ENCODE measurements around the gene WBP1L.
A peak's percentile ranks its signal among the peaks of the same experiment; 100 is the strongest.

Gene WBP1L

DNA sequence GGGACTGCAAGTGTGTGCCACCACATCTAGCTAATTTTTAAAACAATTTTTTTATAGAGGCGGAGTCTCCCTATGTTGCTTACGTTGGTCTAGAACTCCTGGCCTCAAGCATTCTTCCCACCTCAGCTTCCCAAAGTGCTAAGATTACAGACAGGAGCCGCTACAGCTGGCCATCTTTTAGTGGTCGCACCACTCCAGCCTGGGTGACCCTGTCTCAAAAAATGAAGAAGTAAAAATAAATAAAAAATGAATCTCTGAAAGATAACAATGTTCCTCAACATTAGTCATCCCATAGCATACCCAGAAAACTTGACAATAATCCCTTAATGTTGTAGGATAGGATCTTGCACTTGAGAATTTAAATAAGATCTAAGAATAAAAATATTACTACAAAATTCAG is 18.2 kb downstream of the WBP1L start:
- no peak overlapping the region for H3K4me3 ChIP-seq (ENCODE audit: low read length)
- H3K9me3 ChIP-seq (ENCODE audit: control insufficient read depth, low read length) = no peaks in the 10 kb centered on the region
- H3K9ac ChIP-seq (ENCODE audit: low read length) = no peak overlapping the region
- H3K36me3 ChIP-seq (ENCODE audit: control insufficient read depth, insufficient read depth, low read length, severe bottlenecking) = peaks cover 5% of the 10 kb centered on the region
- DNase-seq (ENCODE audit: low read depth) = no peak
- peaks cover 60% of the 10 kb centered on the region for H3K4me1 ChIP-seq (ENCODE audit: control insufficient read depth, insufficient read depth, low read length)
- no peaks in the 10 kb centered on the region for H3K27me3 ChIP-seq (replicated peaks; ENCODE audit: control insufficient read depth, insufficient read depth, low read length)

DNA sequence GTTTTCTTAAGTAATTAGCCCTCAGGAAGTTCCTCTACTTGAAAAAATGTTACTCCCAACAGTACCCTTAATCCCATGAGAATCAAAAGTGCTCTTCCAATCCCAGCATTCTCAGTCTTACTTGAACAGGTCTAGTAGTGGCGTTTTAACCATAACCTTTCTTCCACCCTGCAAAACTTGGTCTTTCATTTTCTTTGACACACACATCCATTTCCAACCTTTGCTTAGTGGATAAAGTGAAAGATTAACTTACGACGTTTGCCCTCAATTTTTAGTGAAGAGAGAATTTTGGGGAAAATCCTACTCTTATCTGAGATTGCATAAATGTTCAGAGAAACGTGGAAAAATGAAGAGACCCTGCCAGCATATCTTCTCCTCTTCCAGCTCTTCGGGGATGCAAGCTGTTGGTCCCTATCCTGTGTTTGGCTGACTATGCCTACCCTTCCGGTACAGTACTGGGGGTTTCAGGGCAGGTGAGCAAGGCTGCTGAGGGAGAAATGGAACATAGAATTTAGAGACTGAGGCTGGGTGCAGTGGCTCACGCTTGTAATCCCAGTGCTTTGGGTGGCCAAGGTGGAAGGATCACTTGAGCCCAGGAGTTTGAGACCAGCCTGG is 18.8 kb downstream of the WBP1L start:
- peak overlapping the region; percentile 21 for H3K4me3 ChIP-seq (ENCODE audit: low read length)
- H3K9ac ChIP-seq (ENCODE audit: low read length) = peak overlapping the region; percentile 10
- peaks cover 5% of the 10 kb centered on the region for H3K36me3 ChIP-seq (ENCODE audit: control insufficient read depth, insufficient read depth, low read length, severe bottlenecking)
- no peaks in the 10 kb centered on the region for H3K27me3 ChIP-seq (replicated peaks; ENCODE audit: control insufficient read depth, insufficient read depth, low read length)
- H3K9me3 ChIP-seq (ENCODE audit: control insufficient read depth, low read length) = no peaks in the 10 kb centered on the region
- no peak for DNase-seq (ENCODE audit: low read depth)
- H3K4me1 ChIP-seq (ENCODE audit: control insufficient read depth, insufficient read depth, low read length) = peaks cover 62% of the 10 kb centered on the region

DNA sequence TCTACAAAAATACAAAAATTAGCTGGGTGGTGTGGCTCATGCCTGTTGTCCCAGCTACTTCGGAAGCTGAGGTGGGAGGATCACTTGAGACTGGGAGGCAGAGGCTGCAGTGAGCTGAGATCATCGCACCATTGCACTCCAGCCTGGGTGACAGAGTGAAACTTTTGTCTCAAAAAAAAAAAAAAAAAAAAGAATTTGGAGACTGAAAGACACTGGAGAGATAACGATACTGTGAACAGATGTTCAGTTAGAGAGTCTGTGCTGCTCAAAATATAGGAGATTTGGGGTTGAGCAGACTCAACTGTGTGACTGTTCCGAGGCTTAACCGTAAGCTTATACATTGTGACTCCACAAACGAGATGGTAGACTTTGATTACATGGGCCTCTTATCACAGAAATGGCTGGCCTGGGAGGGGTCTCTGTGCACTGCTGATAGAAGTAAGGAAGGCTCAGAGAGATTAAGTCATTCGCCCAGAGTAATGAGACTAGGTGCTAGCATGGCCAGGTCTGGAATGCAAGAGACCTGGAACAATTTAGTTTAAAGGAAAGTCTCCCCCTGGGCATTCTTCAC is 19.4 kb downstream of the WBP1L start:
- H3K4me3 ChIP-seq (ENCODE audit: low read length) = no peak overlapping the region
- peaks cover 63% of the 10 kb centered on the region for H3K4me1 ChIP-seq (ENCODE audit: control insufficient read depth, insufficient read depth, low read length)
- DNase-seq (ENCODE audit: low read depth) = no peak
- H3K9me3 ChIP-seq (ENCODE audit: control insufficient read depth, low read length) = no peaks in the 10 kb centered on the region
- no peaks in the 10 kb centered on the region for H3K27me3 ChIP-seq (replicated peaks; ENCODE audit: control insufficient read depth, insufficient read depth, low read length)
- H3K36me3 ChIP-seq (ENCODE audit: control insufficient read depth, insufficient read depth, low read length, severe bottlenecking) = peaks cover 5% of the 10 kb centered on the region
- no peak overlapping the region for H3K9ac ChIP-seq (ENCODE audit: low read length)

DNA sequence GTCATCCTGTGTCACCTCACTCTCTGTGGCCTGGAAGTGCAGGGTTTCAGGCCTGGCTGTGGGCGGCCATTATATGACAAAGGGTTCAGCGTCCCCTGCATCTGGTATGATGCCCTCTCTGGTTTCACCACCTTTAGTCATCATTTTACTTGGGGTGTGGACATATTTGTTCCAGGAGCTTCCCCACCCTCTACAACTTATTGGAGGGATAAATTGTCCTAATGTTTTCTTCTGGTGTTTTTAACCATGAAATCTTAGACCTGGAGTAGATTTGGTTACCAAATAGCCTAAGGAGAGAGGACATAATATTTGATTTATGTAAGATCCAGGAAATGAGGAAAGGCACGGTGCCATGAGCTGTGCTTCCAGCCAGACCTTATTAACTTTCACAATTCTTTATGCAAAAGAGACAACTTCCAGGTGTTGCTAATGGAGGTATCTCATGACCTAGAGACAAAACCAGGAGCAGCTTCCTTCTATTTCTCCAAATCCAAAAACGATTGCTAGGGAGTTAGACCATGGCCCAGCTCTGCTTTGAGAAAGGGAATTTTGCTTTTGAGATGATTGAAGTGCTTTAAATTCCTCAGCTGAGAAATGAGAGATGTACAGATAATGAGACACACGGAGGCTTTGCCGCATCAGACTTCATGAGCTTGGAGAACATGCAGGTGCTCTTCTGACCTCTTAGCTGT is 20.9 kb downstream of the WBP1L start:
- peaks cover 9% of the 10 kb centered on the region for H3K36me3 ChIP-seq (ENCODE audit: control insufficient read depth, insufficient read depth, low read length, severe bottlenecking)
- H3K9ac ChIP-seq (ENCODE audit: low read length) = no peak overlapping the region
- no peaks in the 10 kb centered on the region for H3K9me3 ChIP-seq (ENCODE audit: control insufficient read depth, low read length)
- no peaks in the 10 kb centered on the region for H3K27me3 ChIP-seq (replicated peaks; ENCODE audit: control insufficient read depth, insufficient read depth, low read length)
- H3K4me3 ChIP-seq (ENCODE audit: low read length) = peak overlapping the region; percentile 55
- H3K4me1 ChIP-seq (ENCODE audit: control insufficient read depth, insufficient read depth, low read length) = peaks cover 54% of the 10 kb centered on the region
- DNase-seq (ENCODE audit: low read depth) = peak; percentile 74

DNA sequence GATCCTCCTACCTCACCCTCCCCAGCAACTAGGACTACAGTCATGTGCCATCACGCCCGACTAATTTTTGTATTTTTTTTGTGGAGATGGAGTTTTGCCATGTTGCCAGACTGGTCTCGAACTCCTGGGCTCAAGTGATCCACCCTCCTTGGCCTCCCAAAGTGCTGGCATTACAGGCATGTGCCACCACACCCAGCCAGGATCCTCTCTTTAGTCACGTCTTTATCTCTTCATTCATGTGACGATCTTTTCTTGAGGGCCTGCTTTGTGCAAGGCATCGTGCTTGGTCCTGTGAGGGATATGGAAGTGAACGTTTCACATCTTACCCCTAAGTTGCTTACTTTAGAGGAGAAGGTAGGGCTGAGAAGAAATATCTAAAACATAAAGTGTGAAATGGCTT is 21.6 kb downstream of the WBP1L start:
- no peak for DNase-seq (ENCODE audit: low read depth)
- no peak overlapping the region for H3K9ac ChIP-seq (ENCODE audit: low read length)
- H3K4me1 ChIP-seq (ENCODE audit: control insufficient read depth, insufficient read depth, low read length) = peaks cover 55% of the 10 kb centered on the region
- H3K4me3 ChIP-seq (ENCODE audit: low read length) = no peak overlapping the region
- H3K36me3 ChIP-seq (ENCODE audit: control insufficient read depth, insufficient read depth, low read length, severe bottlenecking) = peaks cover 13% of the 10 kb centered on the region
- H3K9me3 ChIP-seq (ENCODE audit: control insufficient read depth, low read length) = no peaks in the 10 kb centered on the region
- H3K27me3 ChIP-seq (replicated peaks; ENCODE audit: control insufficient read depth, insufficient read depth, low read length) = no peaks in the 10 kb centered on the region

DNA sequence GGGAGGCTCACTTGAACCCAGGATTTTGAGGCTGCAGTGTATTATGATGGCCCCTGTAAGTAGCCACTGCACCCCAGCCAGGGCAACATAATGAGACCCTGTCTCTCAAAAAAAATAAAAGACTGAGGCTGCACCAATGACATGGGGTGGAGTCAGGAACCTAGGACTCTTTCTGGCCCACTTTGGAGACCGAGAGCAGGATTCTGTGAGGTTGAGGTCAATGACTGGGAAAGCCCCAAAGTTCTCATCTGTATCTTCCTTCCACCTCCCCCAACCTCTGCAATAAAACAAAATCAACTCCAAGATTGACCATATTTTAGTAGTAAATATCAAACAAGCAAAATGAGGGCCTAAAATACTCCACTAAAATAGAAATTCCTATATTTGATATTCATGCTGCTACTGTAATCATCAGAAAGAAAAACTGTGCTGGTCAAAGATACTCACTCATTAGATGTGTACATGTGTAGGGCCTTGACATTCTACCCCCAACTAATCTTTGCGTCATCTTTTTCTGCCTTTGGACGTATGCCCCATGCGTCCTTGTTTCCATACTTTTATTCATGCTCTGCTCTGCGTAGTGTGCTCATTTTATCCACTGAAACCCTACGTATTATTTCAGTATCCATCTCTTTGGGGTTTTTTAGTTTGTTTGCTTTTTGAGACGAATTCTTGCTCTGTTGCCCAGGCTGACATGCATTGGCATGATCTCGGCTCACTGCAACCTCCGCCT is 23.8 kb downstream of the WBP1L start:
- Histone ChIP-seq H3K9me3 (ENCODE audit: control insufficient read depth, low read length) (no peaks in the 10 kb centered on the region), H3K36me3 (ENCODE audit: control insufficient read depth, insufficient read depth, low read length, severe bottlenecking) (peaks cover 13% of the 10 kb centered on the region), H3K9ac (ENCODE audit: low read length) (no peak overlapping the region), H3K27me3 (replicated peaks; ENCODE audit: control insufficient read depth, insufficient read depth, low read length) (no peaks in the 10 kb centered on the region), H3K4me3 (ENCODE audit: low read length) (no peak overlapping the region), H3K4me1 (ENCODE audit: control insufficient read depth, insufficient read depth, low read length) (peaks cover 55% of the 10 kb centered on the region)
- no peak for DNase-seq (ENCODE audit: low read depth)

DNA sequence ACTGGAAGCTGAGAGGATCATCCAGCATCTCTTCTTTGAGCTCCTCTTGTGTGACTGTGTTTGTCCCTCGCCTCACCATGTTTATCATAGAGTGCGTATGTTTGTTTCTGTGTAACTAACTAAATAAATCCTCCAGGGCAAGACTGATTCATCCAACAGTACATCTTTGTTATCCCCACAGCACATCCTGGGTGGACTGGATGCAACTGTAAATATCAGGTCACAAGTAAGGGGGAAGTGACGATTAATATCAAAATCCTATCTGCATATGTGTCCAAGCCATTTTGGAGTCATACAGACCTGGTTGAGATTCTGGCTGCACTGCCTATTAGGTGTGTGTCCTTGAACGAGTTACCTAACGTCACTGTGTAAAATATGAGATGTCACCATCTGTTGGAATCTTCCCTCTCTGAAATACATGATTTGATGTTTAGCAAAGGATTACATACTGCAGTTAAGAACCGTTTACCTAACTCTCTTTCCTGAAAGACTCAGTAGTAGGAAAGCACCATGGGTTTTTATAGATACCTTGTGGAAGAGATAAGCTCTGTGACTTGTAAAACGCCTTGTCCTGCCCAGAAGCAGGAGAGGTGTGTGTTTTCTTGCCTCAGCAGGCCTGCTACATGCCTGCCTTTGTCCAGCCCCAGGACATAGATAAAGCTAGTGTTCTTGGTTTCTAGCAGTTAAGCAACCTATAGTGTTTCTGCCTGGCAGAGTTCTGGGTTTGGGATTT is 25.8 kb downstream of the WBP1L start:
- H3K36me3 ChIP-seq (ENCODE audit: control insufficient read depth, insufficient read depth, low read length, severe bottlenecking) = peaks cover 13% of the 10 kb centered on the region
- H3K27me3 ChIP-seq (replicated peaks; ENCODE audit: control insufficient read depth, insufficient read depth, low read length) = no peaks in the 10 kb centered on the region
- no peak overlapping the region for H3K4me3 ChIP-seq (ENCODE audit: low read length)
- no peaks in the 10 kb centered on the region for H3K9me3 ChIP-seq (ENCODE audit: control insufficient read depth, low read length)
- no peak overlapping the region for H3K9ac ChIP-seq (ENCODE audit: low read length)
- DNase-seq (ENCODE audit: low read depth) = no peak
- peaks cover 55% of the 10 kb centered on the region for H3K4me1 ChIP-seq (ENCODE audit: control insufficient read depth, insufficient read depth, low read length)

DNA sequence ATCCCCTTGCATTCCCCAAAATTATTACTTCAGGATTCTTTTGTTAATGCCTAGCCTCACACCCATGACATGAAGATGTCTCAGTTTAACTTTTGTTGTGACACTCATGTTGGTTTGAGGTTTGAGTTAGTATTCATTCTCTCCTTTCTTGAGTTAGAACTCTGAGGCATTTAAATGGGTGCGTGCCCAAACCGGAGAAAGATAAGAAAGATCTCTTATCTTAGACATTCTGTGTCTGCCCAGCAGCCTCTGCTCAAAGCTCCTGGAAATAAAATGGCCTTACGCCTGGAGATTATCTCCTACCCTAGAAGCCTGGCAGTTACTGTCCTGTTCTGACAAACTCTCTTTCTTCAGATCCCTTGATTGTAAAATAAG is 26.3 kb downstream of the WBP1L start:
- Histone ChIP-seq H3K4me3 (ENCODE audit: low read length) (no peak overlapping the region), H3K27me3 (replicated peaks; ENCODE audit: control insufficient read depth, insufficient read depth, low read length) (no peaks in the 10 kb centered on the region), H3K9me3 (ENCODE audit: control insufficient read depth, low read length) (no peaks in the 10 kb centered on the region), H3K9ac (ENCODE audit: low read length) (no peak overlapping the region), H3K4me1 (ENCODE audit: control insufficient read depth, insufficient read depth, low read length) (peaks cover 55% of the 10 kb centered on the region), H3K36me3 (ENCODE audit: control insufficient read depth, insufficient read depth, low read length, severe bottlenecking) (peaks cover 13% of the 10 kb centered on the region)
- DNase-seq (ENCODE audit: low read depth) = no peak

DNA sequence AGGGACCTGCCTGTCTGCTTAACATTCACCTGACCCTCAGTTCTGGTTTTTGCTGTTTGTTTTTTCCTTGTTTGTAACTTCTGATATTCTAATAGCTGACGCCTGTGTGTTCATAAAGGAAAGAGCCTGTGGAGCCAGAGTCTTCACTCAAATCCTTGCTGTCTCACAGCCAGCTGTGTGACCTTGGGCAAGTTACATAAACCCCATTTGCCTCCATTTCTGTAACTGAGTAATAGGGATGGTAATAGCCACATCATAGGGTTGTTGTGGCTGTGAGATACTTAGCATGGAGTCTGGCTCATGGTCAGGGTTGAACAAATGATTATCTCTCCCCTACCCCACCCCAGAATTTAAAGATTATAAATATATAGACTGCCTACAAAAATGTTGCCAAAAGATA is 27.0 kb downstream of the WBP1L start:
- no peaks in the 10 kb centered on the region for H3K9me3 ChIP-seq (ENCODE audit: control insufficient read depth, low read length)
- DNase-seq (ENCODE audit: low read depth) = no peak

DNA sequence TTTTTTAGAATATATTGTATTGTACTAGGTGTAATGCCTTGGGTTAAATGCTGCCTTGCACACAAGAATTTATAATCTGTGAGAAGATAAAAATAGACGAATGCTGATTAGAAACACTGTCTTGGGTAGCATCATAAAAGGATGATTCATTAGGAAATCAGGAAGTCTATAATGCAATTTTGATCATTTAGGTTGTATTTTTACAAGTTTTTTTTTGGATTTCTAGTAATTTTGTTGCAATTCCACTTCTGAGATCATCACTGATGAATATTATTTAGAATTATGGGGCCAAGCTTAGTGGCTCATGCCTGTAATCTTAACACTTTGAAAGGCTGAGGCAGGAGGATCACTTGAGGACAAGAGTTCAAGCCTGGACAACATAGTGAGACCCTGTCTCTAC is 29.6 kb downstream of the WBP1L start:
- no peaks in the 10 kb centered on the region for H3K9me3 ChIP-seq (ENCODE audit: control insufficient read depth, low read length)
- DNase-seq (ENCODE audit: low read depth) = no peak
- H3K27me3 ChIP-seq (replicated peaks; ENCODE audit: control insufficient read depth, insufficient read depth, low read length) = no peaks in the 10 kb centered on the region
- H3K4me3 ChIP-seq (ENCODE audit: low read length) = no peak overlapping the region
- peaks cover 8% of the 10 kb centered on the region for H3K36me3 ChIP-seq (ENCODE audit: control insufficient read depth, insufficient read depth, low read length, severe bottlenecking)
- H3K4me1 ChIP-seq (ENCODE audit: control insufficient read depth, insufficient read depth, low read length) = peaks cover 70% of the 10 kb centered on the region
- no peak overlapping the region for H3K9ac ChIP-seq (ENCODE audit: low read length)

More for the DNA sequence above, 27.0 kb downstream of the WBP1L start:
- Histone ChIP-seq H3K4me1 (ENCODE audit: control insufficient read depth, insufficient read depth, low read length) (peaks cover 57% of the 10 kb centered on the region), H3K4me3 (ENCODE audit: low read length) (no peak overlapping the region), H3K27me3 (replicated peaks; ENCODE audit: control insufficient read depth, insufficient read depth, low read length) (no peaks in the 10 kb centered on the region), H3K36me3 (ENCODE audit: control insufficient read depth, insufficient read depth, low read length, severe bottlenecking) (peaks cover 8% of the 10 kb centered on the region), H3K9ac (ENCODE audit: low read length) (no peak overlapping the region)

DNA sequence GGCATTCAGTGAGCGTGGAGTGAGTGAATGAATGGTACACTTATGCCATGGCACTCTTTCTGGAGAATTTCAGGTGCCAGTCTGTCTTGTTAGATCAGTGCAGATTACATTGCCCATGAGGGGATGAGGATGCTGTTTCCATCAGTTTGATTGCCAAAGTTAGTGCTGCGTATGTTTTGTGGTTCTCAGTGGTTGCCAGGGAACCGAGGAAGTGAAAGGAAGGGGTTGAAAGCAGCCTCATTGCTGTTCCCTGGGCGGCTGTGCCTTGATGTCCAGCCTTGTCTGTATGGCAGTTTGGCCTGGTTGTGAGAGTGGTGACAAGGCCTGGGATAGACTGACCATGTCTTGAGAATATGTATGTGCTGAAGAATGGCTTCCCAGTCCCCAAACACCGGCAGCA is 30.2 kb downstream of the WBP1L start:
- Histone ChIP-seq H3K9me3 (ENCODE audit: control insufficient read depth, low read length) (no peaks in the 10 kb centered on the region), H3K9ac (ENCODE audit: low read length) (no peak overlapping the region), H3K4me3 (ENCODE audit: low read length) (no peak overlapping the region), H3K27me3 (replicated peaks; ENCODE audit: control insufficient read depth, insufficient read depth, low read length) (no peaks in the 10 kb centered on the region), H3K36me3 (ENCODE audit: control insufficient read depth, insufficient read depth, low read length, severe bottlenecking) (peaks cover 8% of the 10 kb centered on the region), H3K4me1 (ENCODE audit: control insufficient read depth, insufficient read depth, low read length) (peaks cover 76% of the 10 kb centered on the region)
- DNase-seq (ENCODE audit: low read depth) = no peak

Measured in adipocyte (in vitro differentiated cells).